Uterus (tissue), 4 donors: ENCODE data around the gene WDR33. TPM values are rescaled to one million over a fixed set of nuclear protein-coding genes. Genes with fewer than 3 reads are reported as not detected.

ENCODE experiments used
- DNase-seq, 2 donors: peaks; one replicate each; pipeline ENCODE4 v3.0.0-alpha.2; 2019 to 2020
- H3K27ac ChIP-seq, 2 donors: fragments of 200-600 bp; sonication (generic); 1 replicate in 1 of 2; 2 replicates in 1 of 2; pipeline ENCODE4 v1.5.1; 2016 to 2018
- H3K27me3 ChIP-seq, 2 donors: fragments of 200-600 bp; sonication (generic); one replicate each; pipeline ENCODE4 v1.5.1; 2018 to 2019; ENCODE audit warnings: control low read depth in 1 of 2
- H3K36me3 ChIP-seq, 2 donors: fragments of 200-600 bp; sonication (generic); one replicate each; pipeline ENCODE4 v1.5.1; 2019; ENCODE audit warnings: control low read depth in 1 of 2
- H3K4me1 ChIP-seq, 2 donors: fragments of 200-600 bp; sonication (generic); one replicate each; pipeline ENCODE4 v1.5.1; 2018 to 2019; ENCODE audit warnings: control low read depth in 1 of 2
- H3K4me3 ChIP-seq, 2 donors: fragments of 200-600 bp; sonication (generic); 1 replicate in 1 of 2; 2 replicates in 1 of 2; pipeline ENCODE4 v1.5.1; 2018 to 2019; ENCODE audit warnings: mild to moderate bottlenecking in 1 of 2
- H3K9me3 ChIP-seq, 2 donors: fragments of 200-600 bp; sonication (generic); one replicate each; pipeline ENCODE4 v1.5.1; 2019; ENCODE audit warnings: control low read depth in 1 of 2
- CTCF ChIP-seq, 4 experiments: fragments of 200-600 bp in 2 of 4; fragments of 450-650 bp in 2 of 4; sonication (generic) in 2 of 4; IDR thresholded peaks; one replicate each; pipeline ENCODE4 v1.5.1; 2016 to 2019; ENCODE audit warnings: antibody characterized with exemption in 4 of 4, mild to moderate bottlenecking in 2 of 4, moderate library complexity in 1 of 4
- POLR2A ChIP-seq, 2 donors: fragments of 450-650 bp; IDR thresholded peaks; one replicate each; pipeline ENCODE4 v1.6.1; 2016; ENCODE audit warnings: antibody characterized with exemption in 2 of 2, mild to moderate bottlenecking in 1 of 2, moderate library complexity in 1 of 2
- intact Hi-C: fragments of 100-400 bp; cut with DNase I; formaldehyde crosslinking; loops from one replicate; pipeline ENCODE4 v1.15.1; 2023; ENCODE audit warnings: low total_unique reads
- total RNA-seq, 4 donors: library from RNA; depleted of rRNA in 3 of 4; stranded (reverse); fragments of >200 nt in 3 of 4; gene quantifications; one replicate each; pipeline versions ENCODE4 v1.1.0 to v1.2.4, GENCODE V29; 2014 to 2023
- donor health status: DM: yes; HTN: yes; CAD: no.

The WDR33 gene
- total RNA-seq, 4 donors from 2014 or later = 27.4 to 98.2 (median 59.7) TPM

- no peaks in the 10 kb centered on the region for H3K4me1 ChIP-seq
- H3K27ac ChIP-seq = no peak overlapping the region
- H3K9me3 ChIP-seq = no peaks in the 10 kb centered on the region
- TF ChIP-seq CTCF (IDR thresholded peaks at IDR 0.05) (no peak), POLR2A (IDR thresholded peaks at IDR 0.05) (no peak)
- no peak for DNase-seq
- H3K36me3 ChIP-seq = no peaks in the 10 kb centered on the region
- intact Hi-C loops = no loop called here
- no peaks in the 10 kb centered on the region for H3K27me3 ChIP-seq
- H3K4me3 ChIP-seq = no peak overlapping the region
Observed at GRCh38 chr2:127735044-127735443, 75.9 kb downstream of the WDR33 start.

- peak overlapping the region in 1 of 2 donors; percentile 4 for H3K27ac ChIP-seq
- intact Hi-C loops = no loop called here
- no peak overlapping the region for H3K4me3 ChIP-seq
- no peak for DNase-seq
- no peaks in the 10 kb centered on the region for H3K27me3 ChIP-seq
- H3K4me1 ChIP-seq = no peaks in the 10 kb centered on the region
- TF ChIP-seq CTCF (IDR thresholded peaks at IDR 0.05) (no peak), POLR2A (IDR thresholded peaks at IDR 0.05) (no peak)
- no peaks in the 10 kb centered on the region for H3K9me3 ChIP-seq
- no peaks in the 10 kb centered on the region for H3K36me3 ChIP-seq
Observed at GRCh38 chr2:127733816-127734537, 77.0 kb downstream of the WDR33 start.

GRCh38 chr2:127733113-127733815 is 77.7 kb downstream of the WDR33 start:
- intact Hi-C loops = no loop called here
- Histone ChIP-seq H3K36me3 (no peaks in the 10 kb centered on the region), H3K4me3 (no peak overlapping the region), H3K4me1 (no peaks in the 10 kb centered on the region), H3K27ac (peak overlapping the region in 1 of 2 donors; percentile 4), H3K9me3 (no peaks in the 10 kb centered on the region), H3K27me3 (no peaks in the 10 kb centered on the region)
- no peak for DNase-seq
- no peak for TF ChIP-seq CTCF (IDR thresholded peaks at IDR 0.05)
- TF ChIP-seq POLR2A (IDR thresholded peaks at IDR 0.05) = no peak

GRCh38 chr2:127726158-127726880 is 84.7 kb downstream of the WDR33 start:
- Histone ChIP-seq H3K9me3 (no peaks in the 10 kb centered on the region), H3K4me3 (no peak overlapping the region), H3K27ac (no peak overlapping the region), H3K27me3 (no peaks in the 10 kb centered on the region), H3K4me1 (no peaks in the 10 kb centered on the region), H3K36me3 (no peaks in the 10 kb centered on the region)
- DNase-seq = no peak
- no peak for TF ChIP-seq POLR2A (IDR thresholded peaks at IDR 0.05)
- TF ChIP-seq CTCF (IDR thresholded peaks at IDR 0.05) = no peak
- intact Hi-C loops = no loop called here

- H3K9me3 ChIP-seq = no peaks in the 10 kb centered on the region
- TF ChIP-seq POLR2A (IDR thresholded peaks at IDR 0.05) (no peak), CTCF (IDR thresholded peaks at IDR 0.05) (no peak)
- intact Hi-C loops = no loop called here
- no peak for DNase-seq
- H3K4me3 ChIP-seq = no peak overlapping the region
- H3K27ac ChIP-seq = no peak overlapping the region
- no peaks in the 10 kb centered on the region for H3K4me1 ChIP-seq
- H3K36me3 ChIP-seq = no peaks in the 10 kb centered on the region
- no peaks in the 10 kb centered on the region for H3K27me3 ChIP-seq
Observed at GRCh38 chr2:127722807-127723206, 88.2 kb downstream of the WDR33 start.
